ENCODE measurements around the gene FAM222A. TPM values are rescaled to one million over a fixed set of nuclear protein-coding genes. Genes with fewer than 3 reads are reported as not detected.

Gene FAM222A
- total RNA-seq, 1 experiment from 2014 or later = 2.1 TPM

- DNase-seq (ENCODE audit: low read depth) = no peak
Measured at GRCh38 chr12:109737126-109737525, 23.5 kb downstream of the FAM222A start.

GRCh38 chr12:109737631-109738030 lies 24.0 kb downstream of the FAM222A start:
- DNase-seq (ENCODE audit: low read depth) = no peak

DNA sequence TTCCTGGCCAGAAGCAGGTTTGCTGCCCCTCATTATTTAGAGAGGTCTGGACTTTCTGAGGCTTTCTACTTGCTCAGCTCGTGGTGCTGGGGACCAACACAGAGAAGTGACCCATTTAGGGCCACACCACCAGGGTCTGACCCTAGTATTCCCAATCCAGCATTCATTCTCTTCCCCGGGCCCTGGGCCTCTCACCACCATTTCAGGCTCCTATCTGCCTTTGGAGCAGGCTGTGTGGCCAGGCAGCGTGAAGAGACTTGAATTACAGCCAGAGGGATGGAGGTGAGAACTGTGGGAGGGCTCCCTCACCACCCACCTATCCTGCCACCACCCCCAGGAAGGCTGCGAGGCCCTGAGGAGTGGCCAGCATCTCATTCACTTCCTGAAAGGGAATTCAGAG lies 24.6 kb downstream of the FAM222A start:
- no peak for DNase-seq (ENCODE audit: low read depth)

GRCh38 chr12:109738878-109739665 lies 25.4 kb downstream of the FAM222A start:
- DNase-seq (ENCODE audit: low read depth) = peak; percentile 83

DNA sequence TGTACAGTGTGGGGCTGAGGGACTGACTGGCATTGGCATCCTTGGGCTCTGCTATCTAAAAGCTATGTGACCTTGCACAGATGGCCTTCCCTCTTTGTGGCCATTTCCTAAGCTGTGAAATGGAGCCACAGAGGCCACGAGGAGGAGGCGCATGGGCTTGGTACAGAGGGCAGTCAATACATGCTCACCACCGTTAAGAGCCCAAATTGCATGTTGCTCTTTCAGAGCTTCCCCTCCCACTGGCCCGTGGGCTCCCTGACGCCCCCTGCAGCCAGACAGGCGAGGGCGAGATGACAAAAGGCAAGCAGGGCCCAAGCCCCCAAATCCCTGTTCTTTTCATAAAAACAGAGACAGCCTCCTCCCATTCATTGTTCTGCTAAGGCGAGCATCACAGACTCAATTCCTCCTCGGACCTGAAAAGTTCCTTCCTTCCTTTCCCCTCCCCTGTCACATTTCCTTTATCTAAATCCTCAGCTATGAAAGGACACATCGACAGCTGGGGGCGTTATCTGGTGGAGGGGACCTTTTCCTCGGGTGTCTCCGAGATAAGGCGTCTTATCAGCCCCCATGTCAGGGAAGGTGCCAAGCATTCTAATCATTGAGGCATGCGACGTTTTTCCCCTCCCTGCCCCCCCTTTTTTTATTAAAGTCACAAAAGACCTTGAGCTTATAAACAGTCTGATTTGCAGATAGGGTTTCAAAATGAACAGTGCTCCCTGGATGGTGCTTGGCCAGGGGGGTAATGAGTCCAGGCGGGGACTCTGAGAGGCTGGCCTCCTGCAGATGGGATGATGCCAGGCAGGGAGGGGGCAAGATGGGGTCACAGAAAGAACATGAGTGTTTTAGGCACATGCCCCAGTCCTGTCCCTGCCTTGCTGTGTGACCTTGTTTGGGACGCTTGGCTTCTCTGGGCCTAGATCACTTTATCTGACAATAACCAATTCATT lies 26.4 kb downstream of the FAM222A start:
- DNase-seq (ENCODE audit: low read depth) = no peak

- DNase-seq (ENCODE audit: low read depth) = no peak
Measured at GRCh38 chr12:109740694-109741245, 27.1 kb downstream of the FAM222A start.

- DNase-seq (ENCODE audit: low read depth) = no peak
Measured at GRCh38 chr12:109741286-109741969, 27.8 kb downstream of the FAM222A start.

DNA sequence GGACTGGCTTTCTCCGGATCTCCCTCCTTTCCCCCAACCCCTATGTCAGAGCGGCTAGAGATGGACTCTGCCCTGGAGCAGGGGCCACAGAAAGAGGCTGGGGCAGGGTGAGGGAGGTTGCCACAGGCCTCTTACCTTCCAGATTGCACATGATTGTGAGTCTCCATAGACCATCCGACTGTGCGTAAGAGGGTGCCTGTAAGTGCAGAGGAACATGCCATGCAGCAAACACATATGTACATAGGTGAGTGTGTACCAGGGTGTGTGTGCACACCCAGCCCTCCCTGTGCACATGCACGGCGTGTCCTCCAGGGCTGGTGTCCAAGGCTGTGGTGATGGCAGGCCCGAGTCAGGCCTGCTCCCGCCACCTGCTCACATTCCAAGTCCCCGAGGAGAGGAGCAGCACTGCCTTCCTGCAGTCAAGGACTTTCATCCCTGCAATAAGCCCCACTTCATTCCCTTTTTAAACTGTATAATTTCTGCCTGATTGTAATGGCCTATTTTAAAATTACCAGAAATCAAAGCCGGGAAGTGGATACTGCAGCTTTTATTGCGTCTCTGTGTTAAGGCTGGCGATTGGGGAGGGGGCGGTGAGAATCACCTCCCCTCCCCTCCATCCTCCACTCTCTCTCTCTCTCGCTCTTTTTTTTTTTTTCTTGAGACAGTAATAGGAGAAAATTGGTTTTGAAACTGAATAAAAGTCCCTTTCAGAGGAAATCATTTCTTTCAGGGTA lies 28.5 kb downstream of the FAM222A start:
- no peak for DNase-seq (ENCODE audit: low read depth)

DNA sequence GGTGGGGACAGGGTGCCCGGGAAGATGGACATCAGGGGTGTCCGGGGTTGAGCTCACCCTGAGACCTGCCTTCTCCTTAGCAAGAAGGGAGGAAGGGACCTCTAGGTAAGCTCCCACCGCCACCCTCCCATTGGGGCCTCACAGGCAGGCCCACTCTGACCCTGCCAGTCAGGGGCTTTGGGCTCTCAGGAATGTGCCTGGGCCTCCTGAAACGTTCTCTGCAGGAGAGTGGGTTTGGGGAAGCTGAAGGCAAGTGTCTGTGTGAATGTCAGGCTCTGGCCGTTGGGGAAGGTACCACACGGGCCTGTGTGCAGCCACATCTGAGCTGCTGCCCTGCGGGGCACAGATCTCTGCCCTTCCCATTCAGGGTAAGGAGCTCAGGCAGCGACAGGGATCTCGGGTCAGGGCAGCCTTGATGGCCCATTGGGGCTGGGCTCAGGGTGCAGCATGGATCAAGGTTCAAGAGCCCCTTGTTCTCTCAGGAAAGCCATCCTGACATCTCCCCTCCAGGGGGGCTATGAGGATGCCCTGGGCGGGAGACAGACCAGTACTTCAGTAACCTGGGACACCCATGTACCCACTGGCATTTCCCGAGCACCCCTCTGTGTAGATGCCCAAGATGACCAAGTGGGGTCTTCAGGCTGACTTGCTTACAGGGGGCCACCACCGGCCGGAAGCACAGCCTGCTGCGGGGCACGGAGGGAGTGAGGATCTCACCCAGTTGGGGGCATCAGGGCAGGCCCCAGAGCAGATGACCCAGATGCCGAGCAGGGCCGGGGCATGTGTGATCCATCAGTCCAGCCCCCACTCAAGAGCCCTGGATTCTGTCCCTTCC lies 29.7 kb downstream of the FAM222A start:
- DNase-seq (ENCODE audit: low read depth) = no peak

DNA sequence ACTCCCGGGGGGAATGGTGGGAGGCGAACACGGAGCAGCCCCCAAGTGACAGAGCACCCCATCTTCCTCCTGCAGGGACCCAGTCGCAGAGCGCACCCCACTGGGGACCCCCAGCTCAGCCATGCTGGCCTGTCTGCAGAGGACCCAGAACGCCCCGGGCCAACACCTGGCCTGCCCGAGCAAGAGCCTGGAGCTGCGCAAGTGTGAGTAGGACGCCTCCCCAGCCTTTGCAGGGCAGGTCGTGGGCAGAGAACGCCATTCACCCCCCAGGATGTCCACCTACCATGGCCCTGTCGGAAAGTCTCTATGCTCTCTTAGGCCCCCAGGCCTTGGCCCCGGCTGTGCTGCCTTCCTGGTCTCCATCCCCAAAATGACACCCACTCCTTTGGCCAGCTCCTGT lies 30.4 kb downstream of the FAM222A start:
- no peak for DNase-seq (ENCODE audit: low read depth)

- no peak for DNase-seq (ENCODE audit: low read depth)
Measured at GRCh38 chr12:109744986-109745942, 31.6 kb downstream of the FAM222A start.

GRCh38 chr12:109752117-109753053 lies 38.8 kb downstream of the FAM222A start:
- DNase-seq (ENCODE audit: low read depth) = no peak

GRCh38 chr12:109753054-109753401 lies 39.4 kb downstream of the FAM222A start:
- DNase-seq (ENCODE audit: low read depth) = no peak

- DNase-seq (ENCODE audit: low read depth) = no peak
Measured at GRCh38 chr12:109753959-109754358, 40.3 kb downstream of the FAM222A start.

GRCh38 chr12:109756457-109756856 lies 42.8 kb downstream of the FAM222A start:
- no peak for DNase-seq (ENCODE audit: low read depth)

GRCh38 chr12:109757671-109758265 lies 44.1 kb downstream of the FAM222A start:
- no peak for DNase-seq (ENCODE audit: low read depth)

Data from M059J (cell line).